ENCODE results near the gene TPO. TPM values are rescaled to one million over a fixed set of nuclear protein-coding genes. Genes with fewer than 3 reads are reported as not detected.

TPO gene
- total RNA-seq, 3 donors from 2014 or later = 5.1 to 21.0 (median 15.1) TPM

- Histone ChIP-seq H3K27me3 (peaks cover 0 to 6% of the 10 kb centered on the region in 2 donors), H3K4me1 (no peaks in the 10 kb centered on the region), H3K9me3 (no peaks in the 10 kb centered on the region), H3K36me3 (no peaks in the 10 kb centered on the region), H3K4me3 (no peak overlapping the region), H3K27ac (peak overlapping the region in 1 of 2 donors; percentile 58)
- TF ChIP-seq POLR2A (IDR thresholded peaks at IDR 0.05) (no peak), CTCF (IDR thresholded peaks at IDR 0.05) (no peak), POLR2AphosphoS5 (IDR thresholded peaks at IDR 0.05) (no peak)
- intact Hi-C loops (cut with DNase I; ENCODE audit: low total_unique reads) = no loop called here
- peak in 1 of 2 donors; percentile 10 for DNase-seq (ENCODE audit: low spot score in 2 of 2)
Observed at GRCh38 chr2:1510176-1510575, 96.9 kb downstream of the TPO start.

- intact Hi-C loops (cut with DNase I; ENCODE audit: low total_unique reads) = no loop called here
- Histone ChIP-seq H3K36me3 (no peaks in the 10 kb centered on the region), H3K4me3 (no peak overlapping the region), H3K27me3 (peaks cover 0 to 6% of the 10 kb centered on the region in 2 donors), H3K4me1 (no peaks in the 10 kb centered on the region), H3K9me3 (no peaks in the 10 kb centered on the region), H3K27ac (no peak overlapping the region)
- no peak for DNase-seq (ENCODE audit: low spot score in 2 of 2)
- no peak for TF ChIP-seq CTCF (IDR thresholded peaks at IDR 0.05)
Observed at GRCh38 chr2:1511455-1511854, 98.2 kb downstream of the TPO start.

- Histone ChIP-seq H3K4me1 (no peaks in the 10 kb centered on the region), H3K4me3 (no peak overlapping the region)
- DNase-seq (ENCODE audit: low spot score in 2 of 2) = no peak
Observed at GRCh38 chr2:1512321-1513289, 99.3 kb downstream of the TPO start.

GRCh38 chr2:1514391-1515072 is 101.3 kb downstream of the TPO start:
- Histone ChIP-seq H3K27me3 (peaks cover 0 to 6% of the 10 kb centered on the region in 2 donors), H3K9me3 (no peaks in the 10 kb centered on the region), H3K36me3 (no peaks in the 10 kb centered on the region), H3K27ac (no peak overlapping the region), H3K4me3 (no peak overlapping the region), H3K4me1 (no peaks in the 10 kb centered on the region)
- DNase-seq (ENCODE audit: low spot score in 2 of 2) = peak in 1 of 2 donors; percentile 22
- TF ChIP-seq POLR2A (IDR thresholded peaks at IDR 0.05) = no peak
- no peak for TF ChIP-seq CTCF (IDR thresholded peaks at IDR 0.05)
- no peak for TF ChIP-seq POLR2AphosphoS5 (IDR thresholded peaks at IDR 0.05)
- intact Hi-C loops (cut with DNase I; ENCODE audit: low total_unique reads) = no loop called here

More at GRCh38 chr2:1512321-1513289, 99.3 kb downstream of the TPO start:
- H3K27ac ChIP-seq = no peak overlapping the region
- H3K27me3 ChIP-seq = peaks cover 0 to 6% of the 10 kb centered on the region in 2 donors
- no peaks in the 10 kb centered on the region for H3K36me3 ChIP-seq
- no peaks in the 10 kb centered on the region for H3K9me3 ChIP-seq
- intact Hi-C loops (cut with DNase I; ENCODE audit: low total_unique reads) = no loop called here
- TF ChIP-seq POLR2AphosphoS5 (IDR thresholded peaks at IDR 0.05) = no peak
- TF ChIP-seq POLR2A (IDR thresholded peaks at IDR 0.05) = no peak
- no peak for TF ChIP-seq CTCF (IDR thresholded peaks at IDR 0.05)

- intact Hi-C loops (cut with DNase I; ENCODE audit: low total_unique reads) = no loop called here
- H3K27ac ChIP-seq = no peak overlapping the region
- no peaks in the 10 kb centered on the region for H3K9me3 ChIP-seq
- H3K27me3 ChIP-seq = peaks cover 0 to 6% of the 10 kb centered on the region in 2 donors
- TF ChIP-seq POLR2AphosphoS5 (IDR thresholded peaks at IDR 0.05) (no peak), POLR2A (IDR thresholded peaks at IDR 0.05) (no peak), CTCF (IDR thresholded peaks at IDR 0.05) (no peak)
- no peak overlapping the region for H3K4me3 ChIP-seq
- no peaks in the 10 kb centered on the region for H3K4me1 ChIP-seq
- no peak for DNase-seq (ENCODE audit: low spot score in 2 of 2)
- H3K36me3 ChIP-seq = no peaks in the 10 kb centered on the region
Observed at GRCh38 chr2:1515073-1515430, 101.8 kb downstream of the TPO start.
